K562 (cell line): ENCODE measurements around the gene ITPKB. TPM values are rescaled to one million over a fixed set of nuclear protein-coding genes. Genes with fewer than 3 reads are reported as not detected.
"Not testable (repeated sequence)": the region's sequence is repeated elsewhere in the genome, so short reads cannot be mapped to it uniquely, and the experiment has no call there.

Experiments
- ATAC-seq: fragments of 200-7000 bp; cut with Tn5 transposase; 3 replicates; pipeline ENCODE4 v1.9.1; 2020; ENCODE audit warnings: moderate library complexity
- BruUV-seq: library from RNA; stranded (reverse); fragments of 400-500 nt; replicated peaks from 2 replicates; lab custom pipeline; 2021; lab: Mats Ljungman, UMichigan
- CTCF ChIA-PET: fragments of 300-600 bp; formaldehyde crosslinking; extraction: SDS; loops from one replicate; lab custom pipeline; 2021; ENCODE audit warnings: low intra/inter-chr PET ratio; lab: Yijun Ruan, JAX
- POLR2A ChIA-PET: fragments of 300-600, 350-650 bp; sonication (Branson Sonifier 250); formaldehyde crosslinking; extraction: SDS; loops from one replicate; lab custom pipeline; 2021; ENCODE audit warnings: antibody characterized with exemption, inconsistent platforms; lab: Yijun Ruan, JAX
- DNase-seq, 4 experiments: peaks; one replicate each; pipeline versions ENCODE4 v3.0.0 to v3.0.0-alpha.2; 2011 to 2018; ENCODE audit warnings: low spot score in 3 of 4, mixed read lengths in 3 of 4; ENCODE audit errors: extremely low read depth in 1 of 4
- FAIRE-seq: peaks from 2 replicates; lab custom pipeline; 2011; peaks lifted over from hg19 to GRCh38; lab: Jason Lieb, UNC
- H2AFZ ChIP-seq: 2 replicates; pipeline ENCODE4 v1.6.0; 2011; ENCODE audit warnings: low read depth, low read length, control low read depth, inconsistent platforms
- H3K27ac ChIP-seq: fragments of 200-600 bp; 3 replicates; pipeline ENCODE4 v1.8.0; 2011; ENCODE audit warnings: low read depth, mild to moderate bottlenecking, control low read depth, inconsistent platforms, low read length, moderate library complexity, mixed read lengths; ENCODE audit errors: extremely low read depth
- H3K27me3 ChIP-seq, 2 experiments: fragments of 300-600 bp in 1 of 2; 2 replicates in 1 of 2; 3 replicates in 1 of 2; pipeline versions ENCODE4 v1.6.0 to v1.8.0; 2011; ENCODE audit warnings: inconsistent platforms in 2 of 2, low read length in 2 of 2, mild to moderate bottlenecking in 1 of 2, mixed read lengths in 1 of 2, moderate library complexity in 1 of 2; ENCODE audit not compliant: control insufficient read depth in 2 of 2, insufficient read depth in 2 of 2
- H3K36me3 ChIP-seq: fragments of 300-600 bp; 3 replicates; pipeline ENCODE4 v1.8.0; 2011; ENCODE audit warnings: mild to moderate bottlenecking, low read length, inconsistent platforms; ENCODE audit not compliant: control insufficient read depth, insufficient read depth
- H3K4me1 ChIP-seq, 2 experiments: fragments of 200-600 bp in 1 of 2; replicated peaks in 1 of 2; 2 replicates in 1 of 2; 3 replicates in 1 of 2; pipeline versions ENCODE4 v1.5.1 to v1.8.0; 2011; ENCODE audit warnings: inconsistent platforms in 2 of 2, low read length in 2 of 2, mild to moderate bottlenecking in 1 of 2, mixed read lengths in 1 of 2, moderate library complexity in 1 of 2; ENCODE audit not compliant: control insufficient read depth in 2 of 2, insufficient read depth in 2 of 2
- H3K4me2 ChIP-seq: 2 replicates; pipeline ENCODE4 v1.6.1; 2011; ENCODE audit warnings: low read length, control low read depth, inconsistent platforms, mixed read lengths; ENCODE audit not compliant: insufficient read depth
- H3K4me3 ChIP-seq: fragments of 200-600 bp; sonication (generic), shearing (Covaris generic); 2 replicates; pipeline ENCODE4 v1.5.1; 2016; ENCODE audit warnings: control low read depth, inconsistent platforms
- H3K79me2 ChIP-seq: fragments of 200-600 bp; 3 replicates; pipeline ENCODE4 v1.8.0; 2011; ENCODE audit warnings: low read length, inconsistent platforms; ENCODE audit not compliant: control insufficient read depth, insufficient read depth
- H3K9ac ChIP-seq, 2 experiments: 2 replicates each; pipeline versions ENCODE4 v1.6.0 to v1.6.1; 2011; ENCODE audit warnings: low read depth in 2 of 2, low read length in 2 of 2, control low read depth in 1 of 2, inconsistent platforms in 1 of 2, mild to moderate bottlenecking in 1 of 2, mixed read lengths in 1 of 2; ENCODE audit not compliant: insufficient read depth in 1 of 2
- H3K9me1 ChIP-seq: one replicate; pipeline ENCODE4 v1.6.0; 2011; ENCODE audit warnings: inconsistent platforms, mild to moderate bottlenecking, low read length, moderate library complexity; ENCODE audit not compliant: control insufficient read depth, insufficient read depth
- H3K9me3 ChIP-seq: replicated peaks from 2 replicates; pipeline ENCODE4 v1.5.1; 2011; ENCODE audit warnings: low read depth, low read length, inconsistent platforms; ENCODE audit not compliant: control insufficient read depth, insufficient read depth
- H4K20me1 ChIP-seq: replicated peaks from 2 replicates; pipeline ENCODE4 v1.6.1; 2011; ENCODE audit warnings: low read length, inconsistent platforms, mixed read lengths; ENCODE audit not compliant: control insufficient read depth, insufficient read depth
- BRCA1 ChIP-seq, 2 experiments: fragments of 450-650 bp in 1 of 2; sonication (generic) in 1 of 2; formaldehyde crosslinking in 1 of 2; IDR thresholded peaks; 2 replicates each; pipeline versions ENCODE4 v1.5.0 to v1.6.1; 2017 to 2020; ENCODE audit warnings: mild to moderate bottlenecking in 1 of 2, missing genetic modification reagents in 1 of 2
- ZNF239 ChIP-seq: fragments of 250-450 bp; sonication (Bioruptor Pico); IDR thresholded peaks from 2 replicates; pipeline ENCODE4 v1.4.0; 2020; ENCODE audit warnings: mild to moderate bottlenecking
- WGBS: fragments of 100-300 bp; shearing (Covaris generic); methylation state at CpG from one replicate; pipeline ENCODE4 v1.1.6; 2016; ENCODE audit warnings: low coverage, mixed read lengths; ENCODE audit not compliant: insufficient coverage; ENCODE audit errors: missing lambda C conversion rate; 5-methylcytosine and 5-hydroxymethylcytosine counted together
- in situ Hi-C: fragments of 300-500 bp; cut with MboI; formaldehyde crosslinking; loops from 4 replicates; pipeline ENCODE4 v1.15.0; 2018; ENCODE audit warnings: inconsistent platforms, mixed read lengths
- intact Hi-C: fragments of 100-400 bp; cut with micrococcal nuclease; formaldehyde crosslinking; loops from 2 replicates; pipeline ENCODE4 v1.14.2; 2022
- polyA plus RNA-seq, 8 experiments: library from polyadenylated mRNA; depleted of rRNA in 4 of 8; stranded (reverse) in 5 of 8; unstranded in 3 of 8; fragments of >200 nt; fragmentation: Nextera tagmentation in 2 of 8; fragmentation: Illumina TruSeq in 1 of 8; extraction: Ambion mirVana in 2 of 8; extraction: Trizol in 1 of 8; gene quantifications; 2 replicates each; pipeline versions ENCODE4 v1.2.1 to v1.2.3, GENCODE V29; 2011 to 2014; ENCODE audit warnings: inconsistent platforms in 1 of 8, missing spikeins in 1 of 8
- total RNA-seq, 7 experiments: library from RNA; depleted of rRNA in 6 of 7; stranded (reverse); fragments of >200 nt in 6 of 7; fragmentation: Illumina TruSeq in 2 of 7; extraction: Trizol in 2 of 7; gene quantifications; 2 replicates each; pipeline versions ENCODE4 v1.2.1 to v1.2.3, GENCODE V29; 2011 to 2021; ENCODE audit warnings: low replicate concordance in 1 of 7

ITPKB gene
- total and polyA plus RNA-seq, 9 of the 15 experiments (the other 6 are each of a cell fraction or from before 2014, with no cell fraction given) = 0.01 to 0.22 TPM; not detected in 7

- H3K27me3 ChIP-seq = peaks cover 33 to 54% of the 10 kb centered on the region in 2 experiments
- H3K79me2 ChIP-seq, H3K36me3 ChIP-seq, BruUV-seq, H3K27ac ChIP-seq, H3K9me3 ChIP-seq, H3K4me1 ChIP-seq, H4K20me1 ChIP-seq, H3K4me3 ChIP-seq, H3K9ac ChIP-seq, CTCF ChIA-PET, in situ Hi-C loops, H3K9me1 ChIP-seq, DNase-seq, H3K4me2 ChIP-seq, FAIRE-seq, ATAC-seq, intact Hi-C loops, POLR2A ChIA-PET, H2AFZ ChIP-seq: not testable (repeated sequence)
- 0% methylated on average over 3 of the region's 3 CpGs for WGBS
Observed at GRCh38 chr1:226767170-226767569, 28.1 kb upstream of the ITPKB start.

- Histone ChIP-seq H3K4me1 (no peaks in the 10 kb centered on the region), H3K4me3 (no peak overlapping the region), H3K27ac (no peak overlapping the region), H4K20me1 (no peaks in the 10 kb centered on the region), H3K9me1 (no peaks in the 10 kb centered on the region), H3K36me3 (no peaks in the 10 kb centered on the region), H3K79me2 (no peaks in the 10 kb centered on the region), H3K4me2 (no peak overlapping the region), H3K9ac (no peak overlapping the region), H2AFZ (no peak overlapping the region), H3K27me3 (peaks cover 29 to 49% of the 10 kb centered on the region in 2 experiments), H3K9me3 (no peaks in the 10 kb centered on the region)
- in situ Hi-C loops = no loop called here
- BruUV-seq = no TSS peak
- no peak for TF ChIP-seq ZNF239 (CRISPR knock-in tag)
- TF ChIP-seq BRCA1 (IDR thresholded peaks at IDR 0.05) = 0 out of 2 replicates have a peak, but pooled peaks have one; percentile 62
- no peak for TF ChIP-seq BRCA1 (CRISPR knock-in tag; IDR thresholded peaks at IDR 0.05)
- no peak for DNase-seq
- CTCF ChIA-PET = no interaction called here
- intact Hi-C loops = no loop called here
- ATAC-seq = no peak
- POLR2A ChIA-PET = no interaction called here
- 3% methylated on average over 3 of the region's 3 CpGs for WGBS
- no peak for FAIRE-seq
Observed at GRCh38 chr1:226766565-226766964, 27.5 kb upstream of the ITPKB start.
